GF-D8 (cell line): ENCODE measurements around the gene ATP11C.
"Not testable (repeated sequence)": the region's sequence is repeated elsewhere in the genome, so short reads cannot be mapped to it uniquely, and the experiment has no call there.

ENCODE experiments used
- DNase-seq: peaks from one replicate; lab custom pipeline; 2025; lab: John Stamatoyannopoulos, UW

ATP11C gene

DNA sequence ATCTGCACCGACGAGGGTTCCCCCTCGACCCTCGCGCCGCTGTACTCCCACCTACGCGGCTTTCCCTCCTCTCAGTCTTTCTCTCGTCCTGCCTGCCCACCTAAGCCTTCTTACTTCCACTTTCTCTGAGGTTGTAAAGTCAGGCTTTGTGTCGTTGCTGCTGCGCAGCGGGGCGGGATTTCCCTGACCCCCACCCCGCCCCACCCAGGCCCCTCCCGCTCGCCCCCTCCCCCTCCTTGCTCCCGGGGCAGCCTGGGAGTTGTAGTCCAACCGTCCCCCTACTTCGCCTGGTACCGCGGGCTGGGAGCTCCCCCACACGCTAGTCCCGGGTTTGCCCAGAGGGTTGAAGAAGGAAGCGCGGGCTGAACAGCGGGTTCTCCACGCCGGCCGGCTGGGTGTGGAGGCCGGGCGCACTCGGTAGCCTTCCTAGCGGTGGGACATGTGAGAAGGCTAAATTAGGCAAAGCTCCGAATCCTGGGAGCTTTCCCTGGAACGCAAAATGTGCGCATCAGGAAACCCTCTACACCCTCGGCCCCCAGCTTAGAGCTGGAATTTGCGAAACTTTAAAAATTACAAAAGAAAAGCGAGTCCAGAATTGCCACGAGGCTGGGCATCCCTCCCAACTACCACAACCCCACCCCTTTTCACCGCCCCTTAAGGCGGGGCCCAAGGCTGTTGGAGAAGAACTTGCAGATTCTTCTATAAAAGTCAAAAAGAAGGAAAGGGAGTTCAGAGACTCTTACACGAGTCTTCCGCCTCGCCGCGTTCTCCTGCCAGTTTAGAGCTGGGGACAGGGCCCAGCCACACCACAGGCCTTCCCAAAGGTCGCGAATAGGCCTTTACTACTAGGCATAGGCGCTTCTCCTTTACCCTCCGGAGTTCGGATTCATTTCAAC, at the start of gene ATP11C:
ATP11C (minus strand) TSS at position 153 of the 896 bp plus-strand sequence. CDS start 1,011 bp downstream, outside the sequence.
- peak; percentile 71 for DNase-seq

DNA sequence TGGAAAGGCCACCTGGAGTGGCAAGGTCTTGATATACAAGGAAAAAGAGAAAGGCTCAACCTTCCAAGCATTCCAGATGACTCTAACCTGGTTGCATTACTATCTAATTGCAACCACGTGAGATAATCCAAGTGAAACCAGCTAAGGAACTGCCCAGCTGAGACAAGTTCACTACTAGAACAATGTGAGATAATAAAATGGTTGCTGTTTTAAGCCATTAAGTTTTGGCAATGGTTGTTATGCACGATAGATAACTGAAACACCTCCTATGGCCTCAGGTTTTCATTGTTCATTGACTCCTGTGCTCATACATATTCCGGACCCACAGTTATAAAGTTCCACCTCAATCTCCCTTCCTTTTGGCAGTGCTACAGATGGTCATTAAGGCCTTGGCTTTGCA, 41.6 kb upstream of the ATP11C start:
- no peak for DNase-seq

DNA sequence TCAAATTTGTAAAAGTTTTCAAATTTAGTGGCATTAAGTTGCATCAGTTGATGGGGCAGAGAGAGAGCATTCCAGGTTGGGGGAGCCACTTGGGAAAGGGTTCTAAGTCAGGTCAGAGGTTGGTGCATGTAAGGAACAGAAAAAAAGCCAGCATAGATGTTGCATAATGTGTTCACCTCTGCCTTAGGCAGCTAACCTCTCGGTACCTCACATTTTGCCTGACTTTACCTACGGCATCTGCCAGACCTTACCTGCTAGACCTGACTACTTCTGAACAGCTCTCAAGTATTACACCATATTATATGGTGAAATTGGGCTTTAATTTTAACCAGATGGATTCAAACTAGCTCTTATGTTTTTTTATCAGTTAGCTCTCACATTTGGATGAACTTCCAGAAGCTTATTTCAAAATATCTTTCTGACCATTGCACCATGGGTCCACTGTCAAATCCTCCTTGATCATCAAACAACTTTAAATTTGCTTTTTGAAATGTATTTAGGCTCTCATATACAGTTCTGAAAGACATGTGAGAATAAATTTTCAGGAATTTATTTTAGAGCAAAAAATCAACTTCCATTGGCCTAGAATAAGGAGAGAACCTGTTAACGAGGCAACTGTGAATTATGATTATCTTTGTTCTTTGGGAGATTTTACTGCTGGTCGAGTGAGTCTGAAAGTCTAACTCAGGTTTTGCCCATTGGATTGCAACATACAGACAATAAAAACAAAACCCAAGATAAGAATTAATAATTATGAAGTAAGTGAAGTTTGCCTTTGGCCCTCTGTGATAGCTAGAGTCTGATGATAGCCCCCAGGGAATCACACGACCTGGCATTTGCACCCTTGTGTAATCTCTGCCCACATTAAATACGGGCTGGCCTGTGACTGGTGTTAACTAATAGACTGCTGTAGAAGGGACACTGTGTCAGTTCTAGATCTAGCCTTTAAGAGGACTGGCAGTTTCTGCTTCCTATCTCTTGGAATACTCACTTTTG, 40.1 kb upstream of the ATP11C start:
- no peak for DNase-seq

DNA sequence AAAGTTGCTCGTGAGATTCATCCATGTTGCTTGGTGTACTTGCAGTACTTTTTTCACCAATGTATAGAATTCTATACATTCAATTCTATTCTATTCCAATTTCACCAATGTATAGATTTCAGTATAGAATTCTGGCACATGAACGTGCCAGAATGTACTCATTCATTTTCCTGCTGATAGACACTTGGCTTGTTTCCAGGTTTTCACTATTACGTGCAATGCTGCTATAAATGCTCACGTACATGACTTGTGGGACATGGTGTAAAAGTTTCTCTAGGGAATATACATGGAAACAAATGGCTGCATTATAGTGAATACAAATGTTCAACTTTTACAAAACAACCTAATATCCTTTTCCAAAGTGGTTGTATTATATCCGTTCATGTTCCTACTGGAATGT, 39.3 kb upstream of the ATP11C start:
- DNase-seq: no peak

DNA sequence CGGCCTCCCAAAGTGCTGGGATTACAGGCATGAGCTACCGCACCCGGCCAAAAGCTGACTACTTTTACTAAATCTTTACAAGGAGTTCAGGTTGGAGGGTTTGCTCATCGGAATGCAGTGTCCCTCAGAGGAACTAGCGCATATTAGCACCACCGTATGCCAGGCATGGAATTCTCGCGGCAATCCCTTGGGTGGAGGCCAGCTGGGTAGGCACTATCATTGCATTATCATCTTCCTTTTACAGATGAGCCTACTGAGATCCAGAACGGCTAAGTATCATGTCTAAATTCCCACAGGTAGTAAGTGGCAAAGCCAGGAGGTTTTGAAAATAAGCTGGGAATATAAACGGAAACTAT, 38.5 kb upstream of the ATP11C start:
- no peak for DNase-seq

DNA sequence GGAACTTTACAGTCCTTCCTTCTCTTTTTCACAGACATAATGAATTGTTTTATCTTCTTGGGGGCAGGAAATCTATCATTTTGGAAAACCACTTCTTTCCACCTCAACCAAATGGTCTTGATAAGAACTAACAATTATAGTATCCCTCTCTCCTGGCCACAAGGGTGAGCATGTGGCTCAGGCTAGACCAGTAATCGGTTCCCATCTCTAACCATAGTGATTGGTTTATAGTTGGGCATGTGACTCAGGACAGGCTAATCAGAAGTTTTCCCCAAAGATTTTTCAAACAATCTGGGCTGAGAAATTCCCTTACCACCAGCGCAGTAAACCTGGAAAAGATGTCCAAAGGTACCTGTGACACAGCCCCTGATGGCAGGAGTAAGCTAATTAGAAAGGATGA, 36.4 kb upstream of the ATP11C start:
- DNase-seq: no peak

DNA sequence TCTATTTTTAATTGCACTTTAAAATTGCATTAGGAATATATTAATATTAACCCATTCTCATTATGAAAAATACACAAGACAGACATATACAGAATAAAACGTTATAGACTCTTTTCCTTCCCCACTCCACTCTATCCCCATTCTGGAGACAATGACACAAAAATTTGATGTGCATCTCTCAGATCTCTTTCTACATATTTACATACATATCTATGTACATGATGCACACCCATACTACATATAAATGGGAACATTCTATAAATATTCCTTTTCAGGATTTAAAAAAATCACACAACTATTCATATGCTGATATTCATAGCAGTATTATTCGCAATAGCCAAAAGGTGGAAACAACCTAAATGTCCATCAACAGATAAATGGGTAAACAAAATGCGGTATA, 34.9 kb upstream of the ATP11C start:
- no peak for DNase-seq

DNA sequence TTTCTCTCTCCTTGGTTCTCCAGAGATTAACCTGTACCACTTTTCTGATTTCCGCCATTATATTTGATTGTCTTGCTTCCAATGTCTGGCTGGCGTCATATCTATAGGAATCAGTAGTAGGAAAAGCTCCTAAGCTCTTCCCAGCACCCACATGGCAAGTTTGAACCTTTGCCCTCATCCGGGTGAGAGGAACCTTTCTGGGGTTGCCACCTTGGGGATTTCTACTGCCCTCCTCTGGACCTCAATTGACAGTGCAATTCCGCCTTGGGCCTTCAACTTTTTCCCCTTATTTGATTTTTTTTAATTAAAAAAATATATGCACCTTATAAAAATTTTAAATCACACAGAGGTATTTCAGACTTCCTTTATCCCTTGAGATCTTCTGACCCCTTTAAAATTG, 34.4 kb upstream of the ATP11C start:
- DNase-seq: no peak

DNA sequence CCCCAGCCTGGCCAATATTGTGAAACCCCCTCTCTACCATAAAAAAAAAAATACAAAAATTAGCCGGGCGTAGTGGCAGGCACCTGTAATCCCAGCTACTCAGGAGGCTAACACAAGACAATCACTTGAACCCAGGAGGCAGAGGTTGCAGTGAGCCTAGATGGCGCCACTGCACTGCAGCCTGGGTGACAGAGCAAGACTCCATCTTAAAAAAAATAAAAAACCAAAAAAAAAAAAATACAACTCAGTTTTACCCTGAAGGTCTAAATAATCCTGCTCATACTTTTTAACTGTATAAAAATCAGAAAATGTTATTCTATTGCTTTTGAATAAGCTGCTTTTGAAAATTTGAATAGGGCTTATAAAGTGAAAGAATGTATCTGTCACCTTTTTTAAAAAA, 33.3 kb upstream of the ATP11C start:
- not testable (repeated sequence) for DNase-seq

DNA sequence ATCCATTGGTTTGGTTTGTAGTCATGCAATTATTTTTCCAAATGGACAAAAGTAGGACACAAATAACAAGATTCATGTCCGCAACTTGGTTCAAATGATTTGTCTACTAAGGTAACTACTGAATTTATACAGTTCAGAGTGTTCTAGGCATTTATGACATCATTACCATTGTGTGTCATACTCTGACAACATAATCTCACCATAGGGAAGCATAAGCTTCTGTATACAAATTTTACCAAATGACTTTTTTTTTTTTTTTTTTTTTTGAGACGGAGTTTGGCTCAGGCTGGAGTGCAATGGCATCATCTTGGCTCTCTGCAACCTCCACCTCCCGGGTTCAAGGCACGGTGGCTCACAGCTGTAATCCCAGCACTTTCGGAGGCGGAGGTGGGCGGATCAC, 32.6 kb upstream of the ATP11C start, which contains the start of gene CXorf66:
CXorf66 (minus strand) TSS at position 101 of the 400 bp plus-strand sequence; CDS start at position 76, 25 bp downstream.
- no peak for DNase-seq

DNA sequence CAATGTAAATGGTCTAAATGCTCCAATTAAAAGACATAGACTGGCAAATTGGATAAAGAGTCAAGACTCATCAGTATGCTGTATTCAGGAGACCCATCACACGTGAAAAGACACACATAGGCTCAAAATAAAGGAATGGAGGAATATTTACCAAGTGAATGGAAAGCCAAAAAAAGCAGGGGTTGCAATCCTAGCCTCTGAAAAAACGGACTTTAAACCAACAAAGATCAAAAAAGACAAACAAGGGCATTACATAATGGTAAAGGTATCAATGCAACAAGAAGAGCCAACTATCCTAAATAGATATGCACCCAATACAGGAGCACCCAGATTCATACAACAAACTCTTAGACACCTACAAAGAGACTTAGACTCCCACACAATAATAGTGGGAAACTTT, 28.2 kb upstream of the ATP11C start:
- DNase-seq: not testable (repeated sequence)

DNA sequence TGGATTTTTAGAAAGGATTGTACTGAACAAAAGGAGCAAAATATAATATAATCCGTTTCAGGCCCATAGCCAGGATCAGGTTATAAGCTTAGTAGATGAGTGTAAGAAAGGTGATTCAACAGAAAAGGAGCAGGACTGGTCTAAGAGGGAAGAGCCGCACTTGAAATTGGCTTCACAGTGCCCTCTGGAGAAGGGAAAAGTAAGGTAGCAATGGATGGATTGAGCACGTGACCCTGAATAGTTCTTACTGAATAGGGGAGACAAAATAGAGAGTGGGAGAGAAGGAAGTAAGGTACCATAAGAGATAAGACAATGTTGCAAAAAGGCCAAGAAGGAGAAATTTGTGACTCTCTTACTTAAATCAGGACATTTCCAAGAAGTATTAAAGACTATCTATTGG, 16.9 kb upstream of the ATP11C start:
- DNase-seq: no peak

DNA sequence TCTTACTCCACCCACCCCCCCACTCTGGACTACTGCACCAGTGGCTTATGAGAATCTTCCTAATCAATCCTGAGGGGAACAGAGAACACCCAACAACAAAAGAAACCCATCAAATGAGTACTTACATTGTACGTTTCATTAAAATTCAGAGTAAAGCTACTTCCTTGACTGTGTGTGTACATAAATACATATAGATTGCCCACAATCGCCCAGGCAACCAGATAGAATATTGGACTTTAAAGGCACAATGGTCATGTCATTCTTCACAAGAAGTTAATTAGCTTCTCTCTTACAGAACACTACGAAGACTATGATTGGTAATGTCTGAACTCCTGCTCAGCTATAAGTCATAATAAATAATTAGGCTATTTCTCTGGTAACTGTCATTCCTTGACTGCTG, 12.2 kb upstream of the ATP11C start:
- DNase-seq: no peak

DNA sequence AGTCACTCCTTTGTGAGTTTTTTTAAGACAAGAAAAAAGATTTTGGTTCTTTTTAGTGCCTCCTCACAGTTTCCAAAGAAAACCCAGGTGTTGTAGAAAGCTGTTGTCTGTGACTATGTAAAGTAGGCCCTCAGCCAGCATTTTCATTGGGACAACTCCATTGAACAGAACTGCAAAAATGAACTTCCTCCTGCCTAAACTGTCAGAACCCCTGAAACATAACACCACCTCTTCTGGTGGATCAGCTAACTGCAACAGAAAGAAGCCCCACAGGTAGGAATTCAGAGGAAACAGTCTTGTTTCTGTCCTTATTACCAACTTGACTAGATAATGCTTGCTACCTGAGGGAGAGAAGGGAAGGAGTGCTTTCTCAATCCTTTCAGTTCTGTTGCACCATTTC, 3.4 kb upstream of the ATP11C start:
- DNase-seq: no peak

DNA sequence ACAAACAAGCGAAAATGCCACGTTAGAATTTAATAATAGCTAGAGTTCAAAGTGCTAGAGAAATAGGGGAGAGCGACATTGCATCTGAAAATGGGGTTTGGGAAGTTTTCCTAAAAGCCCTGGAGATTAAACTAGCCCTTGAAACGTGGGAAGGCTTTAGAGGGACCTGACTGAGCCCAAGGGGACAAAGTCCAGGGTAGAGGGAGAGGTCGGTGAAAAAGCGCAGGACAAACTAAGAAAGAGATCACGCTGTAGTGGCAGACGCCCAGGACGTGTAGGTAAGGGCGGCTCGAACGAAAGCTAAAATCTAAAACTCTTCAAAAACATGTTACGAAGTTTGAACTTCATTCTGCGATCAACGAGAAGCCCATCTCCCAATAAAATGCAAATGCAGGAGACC, 1.1 kb upstream of the ATP11C start:
- no peak for DNase-seq

DNA sequence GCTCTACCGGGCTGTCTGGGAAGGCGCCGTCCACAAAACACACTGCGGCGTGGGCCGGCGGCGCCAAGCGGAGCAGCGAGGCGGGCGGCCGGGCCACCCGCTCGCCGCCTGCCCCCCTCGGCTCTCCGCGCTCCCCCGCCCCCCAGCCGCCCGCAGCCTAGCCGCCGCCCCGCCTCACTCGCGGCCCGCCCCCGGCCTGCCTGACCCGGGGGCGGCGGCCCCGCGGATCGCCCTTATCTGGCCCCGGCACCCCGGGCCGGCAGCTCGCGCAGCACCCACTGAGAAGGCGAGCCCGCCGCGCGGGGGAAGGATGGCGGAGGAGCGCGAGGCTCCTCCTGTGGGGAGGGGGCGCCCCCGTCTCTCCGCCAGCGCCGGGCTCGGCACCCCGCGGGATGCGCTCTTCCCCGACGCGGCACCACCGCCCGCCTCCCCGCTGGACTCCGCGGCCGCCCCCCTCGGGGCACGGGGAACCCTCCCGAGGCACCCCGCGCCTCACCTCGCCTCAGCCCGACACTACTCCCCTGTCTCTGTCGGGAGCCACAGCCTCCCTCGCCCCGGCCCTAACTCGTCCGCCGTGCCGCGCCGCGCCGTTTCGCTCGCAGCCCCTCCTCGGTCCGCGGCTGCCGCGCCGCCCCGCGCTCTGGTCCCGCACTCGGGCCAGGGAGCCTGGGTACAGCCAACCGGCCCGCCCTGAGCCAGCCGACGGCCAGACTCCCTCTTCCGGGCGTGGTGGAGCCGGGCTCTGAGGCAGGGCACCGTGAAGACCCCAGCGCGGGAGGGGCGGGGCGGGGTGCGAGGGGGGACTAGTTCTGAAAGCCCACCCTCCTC, 566 bp downstream of the ATP11C start:
- no peak for DNase-seq

DNA sequence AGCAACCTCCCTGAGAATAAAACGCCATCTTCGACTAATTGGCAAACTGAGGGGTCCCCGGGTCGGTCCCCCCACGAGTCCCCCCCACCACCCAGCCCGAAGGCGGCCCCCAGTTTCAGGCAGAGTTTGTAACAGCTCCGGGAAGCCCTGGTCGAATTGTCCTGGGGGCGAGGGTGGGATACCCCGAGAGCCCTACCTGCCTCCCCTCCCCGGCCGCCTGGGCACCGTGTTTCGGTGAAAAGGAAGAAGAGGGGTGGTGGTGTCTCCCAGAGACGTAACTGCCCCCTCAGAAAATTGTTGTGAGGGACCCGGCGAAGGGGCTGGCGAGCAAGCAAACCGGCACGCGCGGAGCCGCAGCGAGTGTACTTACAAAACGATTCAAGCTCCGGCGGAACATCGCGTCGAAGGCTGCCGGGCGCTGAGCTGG, 1.2 kb downstream of the ATP11C start:
- DNase-seq: no peak

DNA sequence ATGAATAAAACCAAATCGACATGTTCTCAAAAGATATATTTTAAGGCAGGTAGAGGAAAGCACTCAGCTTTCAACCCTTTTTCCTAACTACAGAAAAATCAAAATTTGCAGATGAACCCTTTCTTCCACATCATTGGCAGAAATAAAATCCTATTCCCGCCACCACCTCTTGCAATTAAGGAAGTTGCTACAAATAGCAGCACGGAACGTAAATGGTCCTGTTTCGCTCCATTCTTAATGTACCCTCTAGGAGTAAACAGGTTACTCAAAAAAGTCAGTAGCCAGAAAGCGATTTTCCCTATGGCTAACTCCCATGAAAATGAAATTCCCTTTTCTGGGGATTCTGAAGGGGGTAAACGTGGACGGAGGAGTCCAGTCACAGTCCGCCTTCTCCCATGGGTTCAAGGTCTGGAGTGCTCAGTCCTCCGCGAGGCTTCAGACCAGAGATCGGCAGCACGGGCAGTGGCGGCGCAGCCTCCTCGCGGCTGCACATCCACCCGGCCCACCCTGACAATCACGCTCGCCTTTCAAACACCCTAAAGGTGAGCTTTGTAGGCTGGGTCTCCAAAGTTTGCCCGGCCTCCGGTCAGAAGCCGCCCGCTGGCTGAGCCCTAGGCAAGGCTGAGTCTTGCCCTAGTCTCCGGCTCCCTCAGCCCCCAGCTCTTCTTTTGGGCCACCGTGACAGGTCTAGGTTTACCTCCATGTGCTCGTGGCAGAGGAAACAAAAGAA, 1.8 kb downstream of the ATP11C start:
- DNase-seq: peak; percentile 10

DNA sequence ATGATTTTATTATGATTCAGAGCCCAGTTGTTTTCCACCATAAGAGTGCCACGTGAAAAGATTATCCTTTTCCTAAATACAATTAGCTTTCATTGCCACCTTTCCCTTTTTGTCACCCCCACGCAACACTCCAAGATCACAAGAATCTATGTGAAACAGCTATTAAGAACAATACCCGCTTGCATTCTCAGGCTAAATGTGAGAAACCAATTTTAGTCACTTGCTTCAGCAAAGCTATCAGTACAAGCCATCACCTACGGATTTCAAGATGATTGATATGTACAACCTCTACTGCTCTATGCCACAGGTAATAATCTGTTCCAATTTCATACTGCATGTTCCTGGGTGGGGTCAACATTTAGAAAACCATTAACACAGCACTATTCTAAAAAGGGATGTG, 2.5 kb downstream of the ATP11C start:
- DNase-seq: no peak

DNA sequence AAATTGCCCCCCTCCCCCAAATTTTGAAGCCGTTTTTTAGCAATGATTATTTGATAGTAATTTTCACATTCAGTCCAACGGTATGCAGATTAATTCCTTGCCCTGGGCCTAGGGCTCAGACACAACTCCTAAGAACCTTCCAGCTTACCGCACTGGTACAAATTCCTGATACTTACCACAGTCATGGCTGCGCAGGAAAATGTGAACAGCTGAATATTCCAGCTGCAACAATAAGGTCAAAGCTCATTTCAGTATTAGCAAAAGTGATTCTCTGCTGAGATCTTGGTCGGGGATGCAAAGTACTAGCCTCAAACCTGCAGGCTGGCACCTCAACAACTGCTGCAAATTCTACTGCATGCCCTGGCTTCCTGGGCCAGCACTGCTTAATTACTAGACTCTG, 3.0 kb downstream of the ATP11C start:
- no peak for DNase-seq

DNA sequence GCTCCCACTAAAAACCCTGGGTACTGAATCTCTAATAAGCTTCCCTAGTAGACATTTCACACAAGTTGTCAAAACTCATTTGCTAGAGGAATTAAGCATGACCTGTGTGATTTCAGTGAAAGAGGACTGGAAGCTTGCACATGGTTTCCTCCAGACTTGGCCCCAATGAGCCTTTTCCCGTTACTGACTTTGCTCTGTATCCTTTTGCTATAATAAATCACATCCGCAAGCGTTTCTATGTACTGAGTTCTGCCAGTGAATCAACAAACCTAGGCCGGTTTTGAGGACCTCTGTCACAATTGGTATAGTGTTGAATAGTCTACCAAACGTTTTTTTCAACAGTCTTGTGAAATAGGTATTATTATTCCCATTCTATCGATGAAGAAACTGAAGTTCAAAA, 8.2 kb downstream of the ATP11C start:
- no peak for DNase-seq
